Transverse colon (tissue), 4 donors: ENCODE measurements around the gene AACS. TPM values are rescaled to one million over a fixed set of nuclear protein-coding genes. Genes with fewer than 3 reads are reported as not detected.

ENCODE experiments used
- DNase-seq: peaks from one replicate; pipeline ENCODE4 v3.0.0-alpha.2; 2019
- H3K27ac ChIP-seq, 4 donors: fragments of 200-600 bp; sonication (generic); 2 replicates each; pipeline ENCODE4 v1.5.1; 2016 to 2018; ENCODE audit warnings: inconsistent platforms in 4 of 4
- H3K27me3 ChIP-seq: fragments of 200-600 bp; sonication (generic); 2 replicates; pipeline ENCODE4 v1.5.1; 2017; ENCODE audit warnings: inconsistent platforms
- H3K36me3 ChIP-seq, 4 donors: fragments of 200-600 bp; sonication (generic); 2 replicates each; pipeline ENCODE4 v1.5.1; 2017 to 2019; ENCODE audit warnings: inconsistent platforms in 4 of 4
- H3K4me1 ChIP-seq, 4 donors: fragments of 200-600 bp; sonication (generic); 2 replicates each; pipeline ENCODE4 v1.5.1; 2017 to 2020; ENCODE audit warnings: inconsistent platforms in 4 of 4
- H3K4me3 ChIP-seq, 4 donors: fragments of 200-600 bp; sonication (generic); 1 replicate in 1 of 4; 2 replicates in 3 of 4; pipeline versions ENCODE4 v1.5.1 to v1.6.1; 2017 to 2019; ENCODE audit warnings: inconsistent platforms in 4 of 4
- H3K9me3 ChIP-seq, 2 donors: fragments of 200-600 bp; sonication (generic); 2 replicates each; pipeline ENCODE4 v1.5.1; 2017 to 2019; ENCODE audit warnings: inconsistent platforms in 2 of 2
- CTCF ChIP-seq, 5 experiments: fragments of 200-600 bp in 3 of 5; fragments of 450-650 bp in 2 of 5; sonication (generic) in 3 of 5; IDR thresholded peaks; 1 replicate in 2 of 5; 2 replicates in 3 of 5; pipeline ENCODE4 v1.5.1; 2016 to 2017; ENCODE audit warnings: antibody characterized with exemption in 5 of 5, inconsistent platforms in 3 of 5, mild to moderate bottlenecking in 2 of 5, moderate library complexity in 1 of 5
- EP300 ChIP-seq: sonication (generic); formaldehyde crosslinking; IDR thresholded peaks from one replicate; pipeline ENCODE4 v1.6.1; 2017; ENCODE audit warnings: antibody characterized with exemption, low read depth
- POLR2A ChIP-seq: fragments of 450-650 bp; IDR thresholded peaks from one replicate; pipeline ENCODE4 v1.6.1; 2016; ENCODE audit warnings: antibody characterized with exemption, mild to moderate bottlenecking, moderate library complexity
- POLR2AphosphoS5 ChIP-seq, 3 donors: sonication (generic); formaldehyde crosslinking; IDR thresholded peaks; one replicate each; pipeline ENCODE4 v1.6.1; 2016; ENCODE audit warnings: antibody characterized with exemption in 3 of 3
- WGBS, 2 donors: methylation state at CpG; one replicate each; pipeline ENCODE4 v1.1.5; 2018; ENCODE audit warnings: low coverage in 1 of 2; 5-methylcytosine and 5-hydroxymethylcytosine counted together
- in situ Hi-C, 4 donors: fragments of 200-750 bp; cut with MboI; loops; one replicate each; pipeline versions ENCODE4 v1.15.0 to v1.15.1; 2017; ENCODE audit warnings: low sequenced_read_pairs in 3 of 4, low pct_ligation_motif_present in 1 of 4, low pct_unique_long_range_greater_than_20kb in 1 of 4
- intact Hi-C: fragments of 100-400 bp; cut with DNase I; formaldehyde crosslinking; loops from one replicate; pipeline ENCODE4 v1.15.1; 2023; ENCODE audit warnings: low total_unique reads
- total RNA-seq, 4 donors: library from RNA; depleted of rRNA; stranded (reverse); fragments of >200 nt; gene quantifications; one replicate each; pipeline ENCODE4 v1.1.0, GENCODE V29; 2016

The AACS gene
- total RNA-seq, 4 donors from 2014 or later: 18.5 to 33.7 (median 27.1) TPM

DNA sequence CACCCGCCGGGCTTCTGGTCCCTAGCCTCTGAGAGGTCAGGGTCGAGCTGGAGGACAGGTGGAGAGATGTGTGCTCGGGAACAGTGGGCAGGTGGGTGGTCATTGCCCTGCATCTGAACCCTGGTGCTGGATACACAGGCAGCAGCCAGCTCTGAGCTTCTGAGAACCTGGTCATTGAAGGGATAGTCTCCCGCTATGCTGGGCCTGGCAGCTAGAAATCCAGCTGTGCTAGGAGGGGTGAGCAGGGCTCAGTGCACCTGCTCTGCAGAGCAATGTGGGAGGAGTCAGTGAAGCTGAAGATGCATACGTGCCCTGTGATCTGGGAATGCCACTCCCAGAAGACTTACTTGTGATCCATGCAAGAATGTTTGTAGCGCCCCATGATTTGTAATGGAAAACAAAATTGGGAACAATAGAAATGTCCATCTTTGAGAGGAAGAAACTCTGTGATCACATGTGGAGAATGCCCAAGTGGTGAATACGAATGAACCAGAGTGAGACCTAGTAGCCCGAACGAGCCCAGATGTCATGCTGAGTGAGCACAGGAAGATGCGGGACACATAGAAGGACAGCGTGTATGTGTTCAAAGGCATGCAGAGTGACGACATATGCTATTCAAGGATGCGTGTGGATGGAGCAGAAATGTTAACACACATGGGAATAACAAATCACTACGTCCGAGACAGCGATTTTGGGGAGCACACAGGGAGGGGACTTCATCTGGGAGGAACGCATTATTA lies 63.4 kb downstream of the AACS start:
- no peak overlapping the region for H3K4me3 ChIP-seq
- in situ Hi-C loops: no loop called here
- no peak for DNase-seq
- peaks cover 0 to 8% (median 0%) of the 10 kb centered on the region in 4 donors for H3K36me3 ChIP-seq
- H3K27me3 ChIP-seq: no peaks in the 10 kb centered on the region
- intact Hi-C loops: no loop called here
- H3K4me1 ChIP-seq: peaks cover 0 to 11% (median 6%) of the 10 kb centered on the region in 4 donors
- 85 to 92% methylated on average over 6 to 18 of the region's 18 CpGs for WGBS, 2 donors
- TF ChIP-seq CTCF (IDR thresholded peaks at IDR 0.05) (no peak), POLR2AphosphoS5 (IDR thresholded peaks at IDR 0.05) (no peak), EP300 (no peak), POLR2A (no peak)
- no peaks in the 10 kb centered on the region for H3K9me3 ChIP-seq
- H3K27ac ChIP-seq: no peak overlapping the region

- intact Hi-C loops: no loop called here
- no peak overlapping the region for H3K4me3 ChIP-seq
- no peaks in the 10 kb centered on the region for H3K9me3 ChIP-seq
- in situ Hi-C loops: no loop called here
- peaks cover 0 to 8% (median 0%) of the 10 kb centered on the region in 4 donors for H3K36me3 ChIP-seq
- peaks cover 0 to 7% (median 4%) of the 10 kb centered on the region in 4 donors for H3K4me1 ChIP-seq
- 90% methylated on average over 10 of the region's 10 CpGs; no CpG with 5 or more reads in 1 of the 2 donors for WGBS, 2 donors
- no peak for DNase-seq
- H3K27ac ChIP-seq: no peak overlapping the region
- no peaks in the 10 kb centered on the region for H3K27me3 ChIP-seq
- TF ChIP-seq POLR2A (no peak), POLR2AphosphoS5 (IDR thresholded peaks at IDR 0.05) (no peak), EP300 (no peak), CTCF (IDR thresholded peaks at IDR 0.05) (no peak)
These were observed 63.9 kb downstream of the AACS start for GRCh38 chr12:125129179-125129571.

DNA sequence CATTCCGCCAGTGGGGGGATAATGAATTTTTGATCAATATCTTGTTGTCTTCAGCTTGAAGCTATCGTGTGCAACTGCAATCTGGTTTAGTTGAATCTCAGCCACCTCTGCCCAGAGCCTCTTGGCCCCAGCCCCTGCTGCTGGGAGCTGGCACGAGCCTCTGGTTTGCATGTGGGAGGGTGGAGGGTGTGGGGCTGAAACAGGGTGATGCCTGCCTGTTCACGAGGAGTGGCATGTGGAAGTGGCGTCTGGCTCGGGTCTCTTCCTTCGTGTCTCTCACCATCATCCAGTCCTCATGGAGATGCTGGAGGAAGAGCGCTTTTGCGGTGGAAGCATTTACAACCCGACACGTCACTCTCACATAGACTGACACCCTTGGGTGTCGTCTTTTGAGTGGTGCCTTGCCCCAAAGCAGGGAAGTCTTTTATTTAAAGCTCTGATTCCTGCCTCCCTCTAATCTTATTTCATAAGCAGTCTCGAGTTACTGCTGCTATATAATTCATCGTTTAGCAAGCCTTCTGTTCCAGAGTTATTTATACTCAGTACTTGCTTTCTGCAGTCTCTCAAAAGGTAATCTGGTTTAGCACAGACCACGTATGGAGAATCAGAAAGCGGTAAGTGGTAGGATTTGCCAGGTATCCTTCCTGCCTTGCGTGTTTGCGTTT lies 64.5 kb downstream of the AACS start:
- in situ Hi-C loops (no loop called here), intact Hi-C loops (no loop called here)
- TF ChIP-seq CTCF (IDR thresholded peaks at IDR 0.05) (no peak), POLR2AphosphoS5 (IDR thresholded peaks at IDR 0.05) (no peak), EP300 (no peak), POLR2A (no peak)
- Histone ChIP-seq H3K27me3 (no peaks in the 10 kb centered on the region), H3K9me3 (no peaks in the 10 kb centered on the region), H3K4me1 (peaks cover 0 to 4% (median 4%) of the 10 kb centered on the region in 4 donors), H3K27ac (no peak overlapping the region), H3K36me3 (peaks cover 0 to 8% (median 0%) of the 10 kb centered on the region in 4 donors), H3K4me3 (no peak overlapping the region)
- 84 to 94% methylated on average over 9 to 18 of the region's 18 CpGs for WGBS, 2 donors
- no peak for DNase-seq

GRCh38 chr12:125131958-125132357 lies 66.7 kb downstream of the AACS start:
- H3K4me3 ChIP-seq: no peak overlapping the region
- WGBS, 2 donors: 66 to 92% methylated on average over 4 to 8 of the region's 8 CpGs
- no peaks in the 10 kb centered on the region for H3K9me3 ChIP-seq
- no peaks in the 10 kb centered on the region for H3K27me3 ChIP-seq
- H3K36me3 ChIP-seq: peaks cover 0 to 14% (median 3%) of the 10 kb centered on the region in 4 donors
- intact Hi-C loops (no loop called here), in situ Hi-C loops (no loop called here)
- H3K4me1 ChIP-seq: no peaks in the 10 kb centered on the region
- no peak for DNase-seq
- TF ChIP-seq CTCF (IDR thresholded peaks at IDR 0.05): no peak
- TF ChIP-seq POLR2A: no peak
- no peak for TF ChIP-seq EP300
- no peak for TF ChIP-seq POLR2AphosphoS5 (IDR thresholded peaks at IDR 0.05)
- no peak overlapping the region for H3K27ac ChIP-seq
